ENCODE data around the gene ARRB1.
"Not testable (repeated sequence)": the region's sequence is repeated elsewhere in the genome, so short reads cannot be mapped to it uniquely, and the experiment has no call there.

Gene ARRB1

DNA sequence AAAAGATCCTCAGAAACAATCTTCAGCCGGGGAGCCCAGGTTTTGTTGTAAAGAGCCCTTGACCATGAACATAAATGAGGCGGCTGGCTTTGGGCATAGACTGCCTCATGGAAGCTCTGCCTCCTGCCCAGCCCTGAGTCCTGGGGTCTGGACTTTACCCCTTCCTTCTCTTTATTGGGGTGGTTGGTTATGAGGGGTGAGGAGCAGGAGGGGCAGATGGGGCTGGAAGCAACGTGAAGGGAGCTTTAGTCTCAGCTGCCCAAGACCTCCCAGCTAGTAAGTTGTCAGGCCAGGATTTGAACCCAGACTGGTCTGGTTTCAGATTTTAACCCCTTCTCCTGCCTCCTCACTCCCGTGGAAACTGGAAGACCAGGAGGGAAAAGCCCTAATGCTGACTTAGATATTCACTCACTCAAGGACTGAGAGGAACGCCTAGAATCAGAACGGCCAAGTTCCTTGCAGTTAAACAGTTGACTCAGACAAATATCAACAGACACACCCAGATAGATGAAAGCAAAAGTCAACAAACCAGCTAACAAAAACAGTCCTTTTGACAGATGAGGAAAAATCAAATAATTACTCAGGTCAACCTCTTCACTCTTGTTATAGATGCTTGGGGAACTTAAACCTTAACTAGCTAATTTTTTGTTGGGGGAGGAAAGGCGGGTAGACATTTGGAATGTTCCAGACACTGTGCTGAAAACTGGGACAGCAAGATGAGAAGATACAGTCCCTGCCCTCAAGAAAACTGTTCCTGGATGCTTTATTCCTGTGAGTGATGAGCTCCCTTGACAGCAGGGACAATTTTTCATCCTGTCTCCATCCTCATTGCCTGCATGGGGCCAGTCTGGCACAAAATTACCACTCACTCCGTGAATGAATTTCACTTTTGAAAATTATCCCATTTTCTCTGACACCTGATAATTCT, 20.8 kb upstream of the ARRB1 start:
- DNase-seq (ENCODE audit: low read depth in 1 of 2, low spot score in 1 of 2): no peak

DNA sequence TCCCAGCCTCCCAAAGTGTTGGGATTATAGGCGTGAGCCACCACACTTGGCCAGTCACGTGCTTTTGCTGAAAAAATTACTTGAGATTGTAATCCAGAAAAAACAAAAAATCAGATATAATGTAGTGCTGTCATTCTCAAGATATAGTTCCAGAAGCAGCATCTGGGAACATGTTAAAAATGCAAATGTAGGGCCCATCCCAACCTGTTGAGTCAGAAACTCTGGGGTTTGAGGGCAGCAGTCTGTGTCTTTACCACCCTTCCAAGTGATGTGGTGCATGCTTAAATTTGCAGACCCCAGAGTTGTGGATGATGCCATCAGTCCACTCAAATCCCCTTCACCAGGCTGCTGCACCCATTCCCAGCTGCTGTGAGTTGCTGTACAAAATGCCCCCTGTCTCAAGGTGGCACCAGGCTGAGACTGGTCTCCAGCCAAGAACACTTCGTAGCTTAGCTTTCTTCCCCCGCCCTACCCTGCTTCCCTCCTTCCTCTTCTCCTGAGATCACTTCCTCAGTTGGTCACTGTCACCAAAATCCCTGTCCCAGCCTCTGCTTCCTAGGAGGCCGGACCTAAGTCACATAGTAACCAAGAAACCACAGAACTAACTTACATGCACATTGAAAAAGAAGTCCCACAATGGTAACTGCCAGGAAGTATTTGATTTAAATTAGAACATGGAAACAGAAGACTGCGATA, 18.2 kb upstream of the ARRB1 start:
- no peak for DNase-seq (ENCODE audit: low read depth in 1 of 2, low spot score in 1 of 2)

DNA sequence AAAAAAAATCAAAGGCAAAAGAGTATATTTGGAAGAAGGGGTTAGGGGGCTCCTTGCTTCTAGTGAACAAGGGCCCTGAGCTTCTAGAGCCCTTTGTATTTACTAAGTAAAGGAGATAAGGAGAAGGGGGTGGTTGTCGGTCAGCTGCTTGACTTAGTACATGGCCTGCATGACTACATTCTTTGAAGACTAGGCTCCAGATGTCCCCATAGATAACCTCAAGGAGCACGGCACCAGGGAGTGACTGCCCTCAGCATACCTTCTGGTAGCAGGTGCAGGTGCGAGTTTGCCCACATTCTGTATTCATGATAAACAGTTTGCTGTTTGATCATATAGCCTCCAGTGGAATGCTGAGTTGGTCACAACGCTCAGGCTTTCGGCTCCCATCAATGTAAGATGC, 15.4 kb upstream of the ARRB1 start:
- not testable (repeated sequence) for DNase-seq (ENCODE audit: low read depth in 1 of 2, low spot score in 1 of 2)

GRCh38 chr11:75365711-75366181, 14.3 kb upstream of the ARRB1 start:
- DNase-seq (ENCODE audit: low read depth in 1 of 2, low spot score in 1 of 2): no peak

GRCh38 chr11:75362285-75362684, 10.8 kb upstream of the ARRB1 start:
- not testable (repeated sequence) for DNase-seq (ENCODE audit: low read depth in 1 of 2, low spot score in 1 of 2)

- no peak for DNase-seq (ENCODE audit: low read depth in 1 of 2, low spot score in 1 of 2)
Observed at GRCh38 chr11:75356613-75357012, 5.2 kb upstream of the ARRB1 start.

GRCh38 chr11:75355051-75355450, 3.6 kb upstream of the ARRB1 start:
- no peak for DNase-seq (ENCODE audit: low read depth in 1 of 2, low spot score in 1 of 2)

DNA sequence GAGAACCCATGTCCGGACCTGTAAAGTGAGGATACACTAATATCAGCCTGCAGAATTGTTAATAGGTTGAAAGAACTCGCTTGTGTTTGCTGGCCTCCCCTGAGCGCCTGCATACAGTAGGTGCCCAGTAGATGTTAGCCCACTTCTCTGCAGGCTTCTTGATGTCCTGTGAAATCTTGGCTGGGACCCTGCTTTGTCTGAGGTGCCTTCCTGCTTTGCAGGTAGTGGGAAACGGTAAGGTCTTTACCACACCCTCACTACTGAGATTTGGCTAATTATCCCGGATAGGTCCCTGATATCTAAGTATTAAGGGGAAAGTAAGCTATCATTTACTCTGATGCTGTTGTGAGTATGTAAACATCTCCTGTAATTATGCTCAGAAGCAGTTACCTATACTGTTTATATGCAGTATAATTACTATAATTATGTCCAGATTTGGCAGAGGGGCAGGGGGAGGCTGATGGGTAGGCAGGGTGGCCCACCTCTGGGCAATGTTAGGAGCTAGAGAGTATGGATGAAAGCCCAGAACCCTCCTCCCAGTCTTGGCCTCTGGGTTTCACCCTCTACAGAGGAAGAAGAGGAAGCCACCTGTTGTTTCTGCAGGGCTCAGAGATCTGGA, 1.2 kb upstream of the ARRB1 start:
- DNase-seq (ENCODE audit: low read depth in 1 of 2, low spot score in 1 of 2): no peak

DNA sequence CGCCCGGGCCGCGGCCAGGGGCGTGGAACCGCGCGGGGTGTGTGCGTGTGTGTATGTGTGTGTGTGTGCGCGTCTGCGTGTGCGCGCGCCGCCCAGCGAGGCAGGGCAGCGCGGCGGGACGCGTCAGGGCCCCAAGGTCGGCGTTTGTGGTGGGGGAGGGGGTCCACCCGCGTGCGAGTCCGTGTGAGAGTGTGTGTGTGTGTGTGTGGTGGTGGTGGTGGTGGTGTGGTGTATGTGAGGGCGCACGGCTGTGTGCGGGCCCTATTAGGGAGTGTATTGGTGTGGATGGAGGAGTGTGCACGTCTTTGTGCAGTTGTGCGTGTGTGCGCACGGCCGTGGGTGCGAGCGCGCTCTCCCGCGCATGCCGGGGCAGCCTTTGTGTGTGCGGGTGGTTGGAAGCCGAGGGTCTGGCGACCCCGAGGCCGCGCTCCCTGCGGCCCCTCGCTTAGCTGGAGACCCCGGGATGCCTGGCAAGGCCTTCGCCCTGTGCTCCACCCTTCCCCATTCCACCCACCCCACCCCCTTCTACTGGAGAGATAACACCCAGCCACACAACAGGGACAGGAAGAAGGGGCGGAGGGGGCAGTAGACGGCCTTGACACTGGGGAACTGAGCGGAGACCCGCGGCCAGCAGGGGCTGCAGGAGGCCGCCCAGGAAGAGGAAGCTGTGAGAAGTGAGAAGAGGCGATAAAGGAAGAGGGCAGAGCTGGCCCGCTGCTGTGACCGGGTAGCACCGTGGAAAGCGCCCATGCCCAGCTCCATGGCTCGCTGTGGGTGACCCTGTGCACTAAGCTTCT, 528 bp upstream of the ARRB1 start:
- peak; percentile 26 to 50 for DNase-seq (ENCODE audit: low read depth in 1 of 2, low spot score in 1 of 2)

GRCh38 chr11:75350743-75351540, 519 bp downstream of the ARRB1 start:
- peak in 1 of 2 donors; percentile 20 for DNase-seq (ENCODE audit: low read depth in 1 of 2, low spot score in 1 of 2)

- no peak for DNase-seq (ENCODE audit: low read depth in 1 of 2, low spot score in 1 of 2)
Observed at GRCh38 chr11:75350122-75350742, 1.2 kb downstream of the ARRB1 start.

DNA sequence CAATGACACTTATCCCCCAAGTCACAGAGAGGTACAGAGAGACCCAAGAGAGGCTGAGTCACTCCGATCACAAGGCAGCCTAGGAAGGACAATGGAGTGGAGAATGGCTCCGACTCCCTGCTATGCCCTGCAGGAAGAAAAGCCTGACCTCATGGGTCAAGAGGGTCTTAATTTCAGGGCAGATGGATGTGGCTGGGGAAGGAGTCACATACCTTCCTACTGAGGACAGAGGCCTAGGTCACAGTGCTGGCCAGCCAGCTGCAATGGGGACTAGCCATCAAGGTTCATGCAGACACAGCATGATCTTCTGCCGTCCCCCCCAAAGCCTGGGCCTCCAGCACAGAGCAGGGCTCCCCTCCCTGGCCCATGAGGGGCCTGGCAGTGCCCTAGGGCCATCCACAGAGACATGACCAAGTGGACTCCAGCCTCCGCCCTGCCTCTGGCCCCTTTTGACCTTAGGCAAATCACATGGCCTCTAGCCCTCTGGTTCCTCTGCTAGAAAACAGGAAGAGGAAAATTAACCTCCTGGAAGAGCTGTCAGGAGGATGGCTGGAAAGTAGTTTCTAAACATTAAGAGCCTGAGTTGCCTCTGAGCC, 1.8 kb downstream of the ARRB1 start:
- DNase-seq (ENCODE audit: low read depth in 1 of 2, low spot score in 1 of 2): no peak

GRCh38 chr11:75347781-75348566, 3.5 kb downstream of the ARRB1 start:
- no peak for DNase-seq (ENCODE audit: low read depth in 1 of 2, low spot score in 1 of 2)

DNA sequence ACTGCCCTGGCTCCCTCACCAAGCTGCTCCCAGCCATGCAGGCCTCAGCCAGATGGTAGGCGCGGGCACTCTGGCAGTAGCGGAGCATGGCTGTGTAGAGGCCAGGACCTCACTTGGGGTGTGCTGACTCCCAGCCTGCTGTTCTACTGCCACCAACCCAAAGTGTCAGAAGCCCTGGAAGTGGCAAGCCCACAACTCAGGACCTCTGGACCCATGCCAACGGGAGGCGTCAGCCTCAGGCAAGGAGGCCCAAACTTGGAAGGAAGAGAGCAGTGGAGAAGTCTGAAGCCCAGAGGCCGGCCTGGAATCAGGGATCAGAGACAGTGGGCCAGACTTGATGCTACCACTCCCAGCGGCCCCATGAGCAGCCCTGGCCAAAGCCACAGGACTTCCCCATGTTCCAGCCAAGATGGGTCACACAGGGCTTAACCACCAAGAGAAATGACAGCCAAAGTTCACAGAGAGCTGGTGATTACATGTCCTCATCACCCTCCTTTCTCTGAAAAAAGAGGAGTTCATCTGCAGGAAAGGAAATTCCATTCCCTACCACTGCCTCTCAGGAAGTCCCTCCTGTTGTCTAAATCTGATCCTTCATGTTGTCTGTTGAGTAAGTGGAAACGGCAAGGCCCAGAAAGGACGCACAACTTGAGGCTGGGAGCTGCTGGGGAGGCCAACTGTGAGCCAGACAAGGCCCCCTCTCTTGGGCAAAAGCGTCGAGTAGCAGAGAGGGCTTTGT, 4.4 kb downstream of the ARRB1 start:
- DNase-seq (ENCODE audit: low read depth in 1 of 2, low spot score in 1 of 2): no peak

GRCh38 chr11:75346296-75346695, 5.2 kb downstream of the ARRB1 start:
- DNase-seq (ENCODE audit: low read depth in 1 of 2, low spot score in 1 of 2): no peak

GRCh38 chr11:75345455-75346160, 5.9 kb downstream of the ARRB1 start:
- no peak for DNase-seq (ENCODE audit: low read depth in 1 of 2, low spot score in 1 of 2)

GRCh38 chr11:75344761-75345454, 6.6 kb downstream of the ARRB1 start:
- no peak for DNase-seq (ENCODE audit: low read depth in 1 of 2, low spot score in 1 of 2)
